ENCODE data around the gene CEMIP.

Gene CEMIP

DNA sequence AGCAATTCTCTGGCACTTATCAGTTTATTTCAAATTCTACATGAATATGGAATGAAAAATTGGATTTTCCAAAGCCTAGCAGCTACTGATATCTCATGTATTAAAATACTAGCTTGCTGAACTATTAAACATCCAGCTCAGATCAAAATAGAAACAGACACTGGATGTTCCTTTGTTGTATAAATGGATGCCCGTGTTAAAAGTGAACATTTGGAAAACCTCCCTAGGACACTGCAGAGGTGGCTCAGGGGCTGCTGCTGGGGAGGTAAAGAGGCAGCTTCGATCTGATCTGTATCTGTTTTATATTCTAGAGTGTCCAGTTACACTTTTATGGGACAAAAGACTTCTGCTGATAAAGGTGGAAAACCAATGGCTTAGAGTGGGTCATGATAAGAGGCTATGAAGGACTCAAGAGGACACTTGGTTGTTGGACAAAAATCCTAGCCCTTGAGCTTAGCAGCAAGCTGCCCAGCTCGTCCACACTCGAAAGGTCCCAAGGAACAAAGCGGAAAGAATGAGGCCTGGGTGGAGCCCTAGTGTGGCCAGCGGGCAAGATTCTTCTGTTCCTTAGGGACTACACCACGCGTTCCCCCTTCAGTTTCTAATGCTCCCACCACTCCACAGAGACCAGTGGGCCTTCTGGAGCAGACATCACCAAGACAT, 200.5 kb downstream of the CEMIP start:
- no peak for DNase-seq (ENCODE audit: low read depth in 2 of 2)

DNA sequence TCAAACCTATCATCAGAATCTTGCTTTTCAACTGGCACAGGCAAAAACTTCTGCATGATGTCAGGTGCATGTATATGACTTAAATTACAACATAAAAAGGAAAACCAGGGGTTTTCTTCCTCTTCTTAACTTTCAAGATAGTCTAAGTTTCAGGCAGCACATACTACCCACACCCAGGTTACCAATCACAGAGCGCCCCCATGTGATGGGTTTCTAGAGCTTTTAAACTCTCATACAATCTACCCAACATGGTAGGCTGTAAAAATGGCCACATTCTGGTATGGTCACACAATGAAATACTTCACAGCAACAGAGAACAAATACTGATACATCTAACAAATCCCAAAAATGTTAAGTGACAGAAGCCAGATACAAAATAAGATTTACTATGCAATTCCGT, 203.0 kb downstream of the CEMIP start:
- no peak for DNase-seq (ENCODE audit: low read depth in 2 of 2)

DNA sequence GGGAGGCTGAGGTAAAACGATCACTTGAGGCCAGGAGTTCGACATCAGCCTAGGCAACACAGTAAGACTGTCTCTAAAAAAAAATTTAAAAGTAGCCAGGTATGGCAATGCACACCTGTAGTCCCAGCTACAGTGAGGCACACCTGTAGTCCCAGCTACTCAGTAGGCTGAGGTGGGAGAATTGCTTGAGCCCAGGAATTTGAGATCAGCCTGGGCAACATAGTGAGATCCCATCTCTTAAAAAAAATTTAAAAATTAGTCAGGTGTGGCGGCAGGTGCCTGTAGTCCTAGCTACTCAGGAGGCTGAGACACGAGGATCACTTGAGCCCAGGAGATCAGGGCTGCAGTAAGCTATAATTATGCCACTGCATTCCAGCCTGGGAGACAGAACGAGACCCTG, 203.7 kb downstream of the CEMIP start:
- DNase-seq (ENCODE audit: low read depth in 2 of 2): no peak

DNA sequence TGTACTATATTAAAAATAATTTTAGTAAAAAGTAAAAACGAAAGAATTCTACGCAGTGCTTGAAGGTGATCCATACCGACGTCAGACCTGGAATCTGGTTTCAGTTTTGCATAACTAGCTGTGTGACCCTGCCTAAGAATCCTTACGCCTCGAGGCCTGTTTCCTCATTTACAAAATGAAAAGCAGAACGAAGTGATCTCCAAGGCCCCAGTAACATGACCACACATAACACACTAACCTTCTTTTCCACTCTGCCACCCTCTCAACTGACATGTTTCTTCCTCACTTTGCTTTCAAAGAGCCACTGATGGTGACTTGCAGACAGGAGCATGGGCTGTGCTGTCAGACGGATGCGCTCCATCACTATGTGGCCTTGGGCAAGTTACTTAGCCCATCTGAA, 205.7 kb downstream of the CEMIP start:
- no peak for DNase-seq (ENCODE audit: low read depth in 2 of 2)

DNA sequence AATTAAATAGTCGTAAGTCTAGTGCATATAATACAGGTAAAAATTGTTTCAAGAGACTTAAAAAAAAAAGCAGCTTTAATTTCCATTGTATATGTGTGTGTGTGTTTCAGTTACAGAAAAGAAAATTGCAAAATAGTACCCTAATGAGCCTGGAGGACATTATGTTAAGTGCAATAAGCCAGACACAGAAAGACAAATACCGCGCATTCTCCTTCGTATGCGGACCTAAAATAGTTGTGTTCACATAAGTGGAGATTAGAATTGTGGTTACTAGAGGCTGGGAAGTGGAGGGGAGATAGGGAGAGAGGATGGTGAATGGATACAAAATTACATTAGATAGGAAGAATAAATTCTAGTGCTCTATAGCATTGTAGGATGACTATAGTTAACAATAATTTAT, 206.8 kb downstream of the CEMIP start:
- DNase-seq (ENCODE audit: low read depth in 2 of 2): no peak

DNA sequence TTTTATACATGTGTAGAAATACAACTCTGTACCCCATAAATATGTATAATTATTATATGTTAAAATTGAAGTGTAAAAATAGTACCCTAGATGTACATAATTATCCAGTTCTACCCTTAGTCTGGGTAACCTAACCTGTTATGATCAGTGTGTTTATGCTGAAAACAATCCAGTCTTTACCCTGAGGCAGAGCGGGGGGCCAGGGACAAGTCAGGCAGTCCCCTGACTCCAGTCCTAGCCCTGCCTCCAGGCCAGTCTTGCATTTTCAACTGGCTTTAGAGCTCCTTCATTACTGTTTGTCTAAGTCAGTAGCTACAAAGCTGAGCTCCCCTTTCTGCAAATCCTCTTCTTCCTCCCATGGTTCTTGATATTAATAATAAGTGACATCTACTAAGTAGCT, 207.3 kb downstream of the CEMIP start:
- DNase-seq (ENCODE audit: low read depth in 2 of 2): no peak

DNA sequence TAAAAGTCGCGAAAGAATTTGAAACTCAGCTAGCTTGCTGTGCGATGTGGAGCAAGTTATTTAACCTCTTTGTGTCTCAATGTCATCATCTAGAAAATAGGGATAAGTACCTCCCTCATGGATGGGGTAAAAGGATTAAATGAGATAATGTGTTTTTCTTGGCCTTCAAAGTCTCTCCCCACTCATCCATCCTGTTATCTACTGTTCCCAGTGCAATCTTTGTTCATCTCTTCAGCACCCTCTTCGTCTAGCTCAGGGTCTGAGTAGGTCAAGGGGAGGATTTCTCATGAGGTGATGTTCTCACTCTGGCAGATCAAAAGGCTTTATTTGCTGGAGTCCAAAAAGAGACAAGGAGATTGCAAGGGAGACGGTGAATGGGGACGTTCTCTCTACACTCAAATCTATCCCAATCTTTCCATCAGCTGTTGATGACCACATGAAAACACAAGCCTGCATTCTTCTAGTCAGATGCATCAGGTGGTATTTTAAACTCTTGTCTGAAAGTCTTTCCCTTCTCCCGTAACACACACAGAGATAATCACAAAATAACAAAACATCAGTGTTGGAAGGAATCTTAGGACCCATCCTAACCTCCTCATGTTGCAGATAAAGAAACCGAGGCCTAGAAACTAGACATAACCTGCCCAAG, 209.1 kb downstream of the CEMIP start:
- DNase-seq (ENCODE audit: low read depth in 2 of 2): no peak

DNA sequence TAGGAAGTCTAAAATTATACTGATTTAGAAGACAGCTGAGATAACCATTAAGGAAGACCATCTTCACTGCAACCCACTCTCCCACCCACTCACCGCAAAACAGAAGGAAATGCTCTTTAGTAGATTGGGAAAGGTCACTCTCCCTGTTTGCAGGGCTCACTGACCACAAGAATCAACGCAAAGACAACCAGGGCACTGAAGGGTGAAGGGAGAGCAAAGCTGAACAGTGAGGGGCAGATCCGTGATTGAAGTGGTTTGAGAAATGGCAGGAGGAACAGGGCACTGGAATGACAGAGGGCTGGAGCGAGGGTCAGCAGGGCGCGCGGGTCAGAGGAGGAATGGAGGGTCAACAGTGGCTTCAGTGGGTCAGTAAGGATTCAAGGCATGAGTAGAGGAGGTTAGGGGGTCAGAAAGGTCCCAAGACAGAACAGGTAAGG, 209.9 kb downstream of the CEMIP start:
- DNase-seq (ENCODE audit: low read depth in 2 of 2): no peak

DNA sequence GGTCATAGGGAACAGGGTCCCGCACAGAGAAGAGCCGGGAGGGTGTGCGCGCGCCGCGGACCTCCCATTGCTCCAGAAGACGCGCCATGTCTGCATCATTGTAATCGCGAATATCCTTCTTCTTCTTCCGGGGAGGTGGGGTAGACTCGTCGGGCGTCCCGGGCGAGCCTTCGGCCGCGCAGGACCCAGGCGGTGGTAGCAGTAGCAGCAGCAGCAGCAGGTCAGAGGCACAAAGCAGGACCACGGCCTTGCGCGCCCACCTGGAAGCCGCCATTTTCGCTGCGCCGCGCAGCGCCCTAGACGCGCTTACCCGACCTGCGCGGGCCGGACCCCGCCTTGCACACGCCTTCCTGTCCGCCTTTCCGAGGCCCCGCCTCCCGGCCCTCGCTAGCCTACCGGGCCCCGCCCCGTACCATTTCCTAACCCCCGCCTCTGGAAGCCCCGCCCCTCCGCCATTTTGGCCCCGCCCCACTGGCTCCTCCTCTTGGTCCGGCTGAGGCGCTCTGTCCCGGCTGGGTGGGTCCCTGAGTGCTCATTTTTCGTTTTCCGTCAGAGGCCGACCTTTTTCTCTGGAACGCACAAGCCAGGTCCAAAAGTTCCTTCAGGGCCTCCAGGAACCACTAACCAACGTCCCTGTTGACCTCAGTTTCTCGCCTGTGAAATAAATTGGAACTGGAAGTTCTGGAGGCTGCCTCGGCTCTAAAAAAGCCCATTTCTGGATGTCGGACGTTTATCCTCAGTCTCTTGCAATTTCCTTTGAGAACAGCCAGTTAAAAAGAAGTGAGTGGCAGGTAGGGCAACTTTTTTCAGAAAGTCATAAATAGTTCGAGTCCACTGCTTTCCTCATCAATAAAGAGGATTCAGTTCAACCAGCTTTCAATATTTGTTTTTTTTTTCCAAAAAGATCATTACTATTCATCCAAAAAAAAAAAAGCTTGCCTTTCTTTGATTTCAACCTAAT, 210.6 kb downstream of the CEMIP start, which contains the start of gene MESD:
Gene MESD, minus strand, starts transcription at position 302 of the 961 bp plus-strand sequence. Its CDS starts 28 bp downstream, at position 274.
- DNase-seq (ENCODE audit: low read depth in 2 of 2): peak; percentile 91 to 93

DNA sequence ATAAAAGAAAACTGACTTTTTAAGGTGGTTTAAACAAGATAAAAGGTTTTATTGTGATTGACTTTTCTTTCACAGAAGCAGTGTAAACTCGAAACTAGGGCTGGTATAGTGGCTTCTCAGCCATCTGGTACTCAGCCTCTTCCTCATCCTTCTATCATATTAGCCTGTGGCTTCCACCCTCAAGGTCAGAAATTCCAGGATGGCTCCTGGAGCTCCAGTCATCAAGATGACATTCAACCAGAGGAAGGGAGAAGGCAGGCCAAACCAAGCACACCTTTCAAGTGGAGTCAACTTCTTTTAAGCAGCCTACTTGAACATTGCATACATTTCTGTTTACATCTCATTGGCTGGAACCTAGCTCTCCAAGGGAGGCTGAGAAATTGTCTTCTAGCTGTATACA, 211.8 kb downstream of the CEMIP start:
- DNase-seq (ENCODE audit: low read depth in 2 of 2): no peak

DNA sequence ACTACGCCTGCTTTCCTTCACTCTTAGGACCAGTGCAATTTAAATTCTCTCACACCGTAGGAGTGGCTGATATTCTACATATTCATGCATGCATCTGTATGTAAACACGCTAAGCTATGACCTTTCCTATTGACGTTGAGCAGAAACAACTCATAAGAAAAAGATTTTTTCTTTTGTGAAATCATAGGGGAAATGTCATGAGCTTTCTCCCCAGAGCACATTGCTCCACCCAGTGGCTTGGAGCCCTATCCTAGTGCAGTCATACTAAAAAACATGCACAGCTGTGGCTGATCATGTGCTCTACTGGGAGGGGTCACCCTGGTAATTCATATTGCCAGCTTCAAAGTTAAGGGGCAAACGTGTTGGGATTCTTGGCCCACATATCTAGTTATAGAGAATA, 212.3 kb downstream of the CEMIP start:
- DNase-seq (ENCODE audit: low read depth in 2 of 2): no peak

DNA sequence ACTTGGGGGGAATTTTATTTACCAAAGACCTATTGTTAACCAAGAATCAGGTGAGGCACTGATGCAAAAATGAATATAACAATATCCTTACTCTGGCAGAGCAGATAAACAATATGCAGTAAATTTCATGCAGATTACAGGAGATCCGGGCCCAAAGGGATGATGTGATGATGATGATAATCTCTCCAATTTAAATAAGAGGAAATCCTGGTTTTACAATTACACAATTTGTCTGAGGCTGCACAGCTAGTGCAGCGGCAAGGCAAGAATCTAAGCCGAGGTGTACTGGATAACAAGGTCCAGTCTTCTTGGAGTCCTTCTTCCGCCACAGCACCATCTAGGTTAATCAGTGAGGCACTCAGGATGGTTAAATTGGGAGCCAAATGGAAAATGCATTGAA, 212.8 kb downstream of the CEMIP start:
- DNase-seq (ENCODE audit: low read depth in 2 of 2): no peak

DNA sequence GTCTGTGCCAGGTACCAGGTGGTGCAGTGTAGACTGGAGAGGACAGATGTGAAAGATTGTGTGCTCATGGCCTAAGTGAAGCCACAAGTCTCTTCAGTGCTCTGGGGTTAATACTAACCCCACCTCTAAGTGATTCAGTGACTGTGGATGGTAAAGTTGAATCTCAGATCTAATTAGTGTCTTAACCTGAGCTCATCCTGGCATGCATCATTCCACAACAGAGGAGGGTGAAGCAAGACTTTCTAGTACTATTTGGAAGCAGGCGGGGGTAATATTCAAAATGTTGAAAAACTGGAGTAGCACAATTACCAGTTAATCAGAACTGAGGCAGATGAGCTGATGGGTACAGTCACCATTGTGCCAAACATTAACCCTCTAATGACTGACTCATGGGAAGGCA, 213.3 kb downstream of the CEMIP start:
- DNase-seq (ENCODE audit: low read depth in 2 of 2): no peak

DNA sequence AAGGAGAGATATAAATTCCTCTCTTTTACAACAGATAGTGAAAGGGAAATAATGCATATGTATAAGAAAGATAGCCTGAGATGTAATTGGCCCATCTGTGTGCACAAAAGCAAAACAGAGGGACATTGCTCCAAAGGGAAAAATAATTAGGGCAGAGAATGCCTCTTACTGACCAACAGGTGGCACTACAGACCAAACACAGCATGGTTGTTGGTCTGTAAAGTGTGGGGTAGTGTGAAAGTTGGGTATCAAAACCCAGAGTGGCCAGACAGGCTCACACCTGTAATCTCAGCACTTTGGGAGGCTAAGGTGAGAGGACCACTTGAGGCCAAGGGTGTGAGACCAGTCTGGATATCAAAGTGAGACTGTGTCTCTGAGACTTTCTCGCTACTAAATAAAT, 217.1 kb downstream of the CEMIP start:
- no peak for DNase-seq (ENCODE audit: low read depth in 2 of 2)

DNA sequence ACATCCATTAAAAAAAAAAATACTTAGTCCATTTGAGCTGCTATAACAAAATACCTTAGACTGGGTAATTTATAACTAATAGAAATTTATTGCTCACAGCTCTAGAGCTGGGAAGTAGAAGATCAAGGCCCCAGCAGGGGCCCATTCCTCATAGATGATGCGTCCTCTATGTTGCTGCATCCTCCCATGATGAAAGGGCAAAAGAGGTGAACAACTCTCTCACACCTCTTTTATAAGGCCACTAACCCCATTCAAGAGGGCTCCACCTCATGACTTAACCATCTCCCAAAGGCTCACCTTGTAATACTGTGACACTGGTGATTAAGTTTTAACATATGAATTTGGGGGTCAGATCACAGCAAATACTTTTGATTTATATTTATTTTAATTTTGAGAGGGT, 218.5 kb downstream of the CEMIP start:
- DNase-seq (ENCODE audit: low read depth in 2 of 2): no peak

DNA sequence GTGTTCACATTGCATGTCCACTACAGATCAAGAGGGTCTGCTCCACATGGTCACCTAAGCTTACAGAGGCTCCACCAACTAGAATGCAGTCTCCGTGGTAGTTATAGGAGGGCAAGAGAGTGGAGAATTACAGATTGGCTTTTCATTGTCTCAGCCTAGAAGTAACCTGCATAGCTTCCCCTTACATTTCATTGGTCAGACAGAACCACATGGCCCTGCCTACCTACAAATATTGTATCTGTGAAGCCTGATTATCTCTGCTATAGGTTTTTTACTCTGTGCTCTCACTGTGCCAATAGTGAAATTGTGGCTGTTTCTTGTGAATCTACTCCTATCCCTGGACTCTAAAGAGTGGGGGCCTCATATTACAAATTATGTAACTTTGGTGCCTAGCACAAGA, 219.1 kb downstream of the CEMIP start:
- no peak for DNase-seq (ENCODE audit: low read depth in 2 of 2)

DNA sequence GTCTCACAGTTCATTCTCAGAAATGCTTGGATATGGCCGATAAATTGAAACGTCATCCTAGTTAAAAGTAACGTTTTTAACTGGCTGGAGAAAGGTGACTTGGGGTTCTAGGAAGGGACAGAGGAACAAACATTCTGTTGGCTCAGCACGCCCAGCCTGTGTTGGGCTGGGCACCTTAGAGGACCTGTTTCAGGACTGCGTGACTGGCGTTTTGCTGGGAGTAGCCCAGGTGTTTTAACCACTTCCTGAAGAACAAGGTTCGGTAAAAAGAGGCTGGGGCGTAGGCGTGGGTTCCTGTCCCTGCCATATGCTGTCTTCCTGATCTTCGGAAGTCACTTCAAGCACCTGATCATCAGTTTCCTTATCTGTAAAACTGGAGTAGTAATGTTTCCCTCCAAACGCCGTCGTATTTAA, 220.5 kb downstream of the CEMIP start:
- peak in 1 of 2 donors; percentile 40 for DNase-seq (ENCODE audit: low read depth in 2 of 2)

DNA sequence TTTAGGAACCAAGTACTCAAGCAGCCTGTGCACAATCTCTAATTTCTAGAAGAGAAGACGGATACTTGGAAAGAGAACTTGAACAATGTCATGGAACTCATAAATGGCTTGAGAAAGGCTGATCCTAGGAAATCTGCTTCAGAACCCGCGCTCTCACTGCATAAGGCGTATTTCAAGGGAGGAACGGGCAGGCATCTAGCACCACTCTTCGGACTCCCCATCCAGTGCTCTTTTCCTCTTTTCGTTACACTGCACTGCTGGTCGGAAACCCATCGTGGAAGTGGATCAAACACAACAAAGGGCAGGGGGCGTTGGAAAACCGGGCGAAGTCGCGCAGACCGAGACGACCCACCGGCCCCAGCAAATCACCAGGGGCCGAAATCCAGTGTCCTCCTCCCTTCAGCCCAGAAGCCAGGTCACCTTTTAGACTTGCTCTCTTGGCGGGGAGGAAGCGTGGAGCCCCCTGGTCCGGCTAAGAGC, 221.0 kb downstream of the CEMIP start:
- no peak for DNase-seq (ENCODE audit: low read depth in 2 of 2)

DNA sequence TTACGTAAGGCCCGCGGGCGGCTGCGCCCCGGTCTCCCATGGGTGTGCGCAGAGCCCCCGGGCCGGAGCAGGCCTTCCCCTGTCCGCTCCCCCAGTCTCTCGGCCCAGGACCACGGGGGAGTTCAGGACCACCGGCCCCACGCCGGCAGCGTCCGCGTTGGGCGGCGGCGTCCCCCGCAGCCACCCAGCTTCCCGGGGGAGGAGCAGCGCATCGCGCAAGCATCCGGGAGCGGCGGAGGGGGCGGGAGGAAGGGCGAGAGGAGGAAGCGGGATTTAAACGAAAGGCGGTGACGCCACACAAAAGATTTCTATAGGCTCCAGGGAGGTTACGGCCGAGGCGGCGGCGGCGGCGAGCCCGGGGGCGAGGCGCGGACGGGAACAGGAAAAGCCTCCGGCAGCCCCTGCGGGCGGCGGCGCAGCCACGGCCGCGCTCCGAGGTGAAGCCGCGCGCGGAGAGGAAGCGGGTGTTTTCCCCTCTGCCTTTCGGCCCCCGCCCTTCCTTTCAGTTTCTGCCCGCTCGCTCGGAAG, 221.5 kb downstream of the CEMIP start, which contains the start of gene TLNRD1:
Gene TLNRD1, plus strand, starts transcription at position 300 of the 528 bp plus-strand sequence. CDS start 1,349 bp downstream, outside the sequence.
- DNase-seq (ENCODE audit: low read depth in 2 of 2): peak; percentile 69 to 70
